ENCODE measurements around the gene IGLL5.

DNA sequence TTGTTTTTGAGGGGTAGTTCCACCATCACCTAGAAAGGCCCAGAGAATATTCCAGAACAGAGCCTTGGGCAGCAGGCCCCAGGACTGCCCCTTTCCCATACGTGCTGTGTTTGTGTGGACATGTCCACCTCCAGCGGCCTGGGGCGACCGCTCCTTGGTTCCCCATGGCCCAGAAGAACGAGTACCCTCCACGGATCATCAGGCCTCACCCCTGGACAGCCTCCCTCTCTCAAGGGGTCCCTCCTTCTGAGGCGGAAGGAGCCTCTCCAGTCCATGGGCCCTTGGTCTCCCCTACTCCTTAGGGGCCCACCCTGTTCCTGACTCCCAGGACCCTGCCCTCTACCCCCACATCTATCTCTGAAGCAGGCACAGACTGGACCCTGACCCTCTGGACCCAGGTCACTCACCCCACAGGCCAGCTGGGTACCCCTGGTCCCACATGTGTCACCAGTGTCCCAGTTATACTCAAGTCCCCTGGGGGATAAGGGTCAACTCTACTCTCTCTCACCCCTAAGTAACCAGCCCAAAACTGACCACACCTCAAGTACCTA lies 32.6 kb downstream of the IGLL5 start:
- TF ChIP-seq POLR2AphosphoS5 (IDR thresholded peaks at IDR 0.05) (no peak), POLR2A (IDR thresholded peaks at IDR 0.05) (no peak)

Measured in stomach (tissue), 4 donors.